Duodenal mucosa (tissue), 2 donors: ENCODE measurements around the gene PEX10.

Experiments
- H3K27ac ChIP-seq: one replicate; pipeline ENCODE4 v1.7.0; 2013; ENCODE audit warnings: low read depth, low read length
- H3K27me3 ChIP-seq, 2 donors: one replicate each; pipeline ENCODE4 v1.7.0; 2013; ENCODE audit warnings: low read length in 2 of 2, control low read depth in 1 of 2; ENCODE audit not compliant: insufficient read depth in 2 of 2, control insufficient read depth in 1 of 2
- H3K36me3 ChIP-seq, 2 donors: one replicate each; pipeline ENCODE4 v1.7.0; 2013; ENCODE audit warnings: low read length in 2 of 2, control low read depth in 1 of 2; ENCODE audit not compliant: insufficient read depth in 2 of 2, control insufficient read depth in 1 of 2
- H3K4me1 ChIP-seq, 2 donors: one replicate each; pipeline ENCODE4 v1.7.0; 2013; ENCODE audit warnings: low read length in 2 of 2, control low read depth in 1 of 2; ENCODE audit not compliant: insufficient read depth in 2 of 2, control insufficient read depth in 1 of 2
- H3K4me3 ChIP-seq, 2 donors: one replicate each; pipeline ENCODE4 v1.7.0; 2013; ENCODE audit warnings: low read length in 2 of 2, low read depth in 1 of 2
- H3K9ac ChIP-seq, 2 donors: one replicate each; pipeline ENCODE4 v1.7.0; 2013; ENCODE audit warnings: low read length in 2 of 2, low read depth in 1 of 2
- H3K9me3 ChIP-seq, 2 donors: one replicate each; pipeline ENCODE4 v1.7.0; 2013; ENCODE audit warnings: low read length in 2 of 2, control low read depth in 1 of 2; ENCODE audit not compliant: control insufficient read depth in 1 of 2

Gene PEX10

GRCh38 chr1:2452201-2452931 is 40.0 kb upstream of the PEX10 start:
- Histone ChIP-seq H3K27ac (no peak overlapping the region), H3K36me3 (no peaks in the 10 kb centered on the region), H3K9me3 (no peaks in the 10 kb centered on the region), H3K27me3 (peaks cover 0 to 10% of the 10 kb centered on the region in 2 donors), H3K4me1 (no peaks in the 10 kb centered on the region), H3K4me3 (no peak overlapping the region), H3K9ac (no peak overlapping the region)

GRCh38 chr1:2451741-2452140 is 39.4 kb upstream of the PEX10 start:
- Histone ChIP-seq H3K36me3 (no peaks in the 10 kb centered on the region), H3K9me3 (no peaks in the 10 kb centered on the region), H3K27ac (no peak overlapping the region), H3K4me3 (no peak overlapping the region), H3K4me1 (no peaks in the 10 kb centered on the region), H3K27me3 (peaks cover 0 to 10% of the 10 kb centered on the region in 2 donors), H3K9ac (no peak overlapping the region)

- Histone ChIP-seq H3K4me1 (no peaks in the 10 kb centered on the region), H3K27me3 (peaks cover 3 to 14% of the 10 kb centered on the region in 2 donors), H3K4me3 (no peak overlapping the region), H3K36me3 (no peaks in the 10 kb centered on the region), H3K27ac (no peak overlapping the region), H3K9me3 (no peaks in the 10 kb centered on the region), H3K9ac (no peak overlapping the region)
These were observed 37.5 kb upstream of the PEX10 start for GRCh38 chr1:2449636-2450454.

GRCh38 chr1:2448098-2448445 is 35.7 kb upstream of the PEX10 start:
- Histone ChIP-seq H3K27ac (no peak overlapping the region), H3K4me3 (no peak overlapping the region), H3K9me3 (no peaks in the 10 kb centered on the region), H3K9ac (no peak overlapping the region), H3K4me1 (no peaks in the 10 kb centered on the region), H3K36me3 (no peaks in the 10 kb centered on the region), H3K27me3 (peaks cover 13 to 20% of the 10 kb centered on the region in 2 donors)

GRCh38 chr1:2447276-2448097 is 35.1 kb upstream of the PEX10 start:
- Histone ChIP-seq H3K4me3 (no peak overlapping the region), H3K27me3 (peaks cover 19 to 26% of the 10 kb centered on the region in 2 donors), H3K9ac (no peak overlapping the region), H3K36me3 (no peaks in the 10 kb centered on the region), H3K9me3 (no peaks in the 10 kb centered on the region), H3K27ac (no peak overlapping the region), H3K4me1 (no peaks in the 10 kb centered on the region)

- peaks cover 25 to 28% of the 10 kb centered on the region in 2 donors for H3K27me3 ChIP-seq
- H3K9ac ChIP-seq = no peak overlapping the region
- no peak overlapping the region for H3K27ac ChIP-seq
- no peak overlapping the region for H3K4me3 ChIP-seq
- H3K36me3 ChIP-seq = no peaks in the 10 kb centered on the region
- no peaks in the 10 kb centered on the region for H3K9me3 ChIP-seq
- no peaks in the 10 kb centered on the region for H3K4me1 ChIP-seq
These were observed 34.5 kb upstream of the PEX10 start for GRCh38 chr1:2446861-2447260.

GRCh38 chr1:2446394-2446793 is 34.0 kb upstream of the PEX10 start:
- H3K4me3 ChIP-seq = no peak overlapping the region
- no peaks in the 10 kb centered on the region for H3K9me3 ChIP-seq
- peaks cover 27 to 28% of the 10 kb centered on the region in 2 donors for H3K27me3 ChIP-seq
- H3K27ac ChIP-seq = no peak overlapping the region
- H3K9ac ChIP-seq = no peak overlapping the region
- H3K36me3 ChIP-seq = no peaks in the 10 kb centered on the region
- no peaks in the 10 kb centered on the region for H3K4me1 ChIP-seq

GRCh38 chr1:2445823-2446215 is 33.5 kb upstream of the PEX10 start:
- Histone ChIP-seq H3K27ac (no peak overlapping the region), H3K9ac (no peak overlapping the region), H3K4me3 (no peak overlapping the region), H3K4me1 (no peaks in the 10 kb centered on the region), H3K9me3 (no peaks in the 10 kb centered on the region), H3K27me3 (peaks cover 27 to 28% of the 10 kb centered on the region in 2 donors), H3K36me3 (no peaks in the 10 kb centered on the region)

- no peaks in the 10 kb centered on the region for H3K4me1 ChIP-seq
- no peak overlapping the region for H3K27ac ChIP-seq
- H3K9ac ChIP-seq = no peak overlapping the region
- no peaks in the 10 kb centered on the region for H3K9me3 ChIP-seq
- H3K4me3 ChIP-seq = no peak overlapping the region
- H3K27me3 ChIP-seq = peaks cover 27 to 28% of the 10 kb centered on the region in 2 donors
- no peaks in the 10 kb centered on the region for H3K36me3 ChIP-seq
These were observed 32.9 kb upstream of the PEX10 start for GRCh38 chr1:2445162-2445822.
